HG03135 (cell line): Measurements from ENCODE around the gene HDLBP.

ENCODE experiments used
- ATAC-seq: cut with Tn5 transposase; IDR thresholded peaks from one replicate; pipeline ENCODE4 v1.9.1; 2021; ENCODE audit warnings: mild to moderate bottlenecking, moderate library complexity; ENCODE audit not compliant: unreplicated experiment

The HDLBP gene

DNA sequence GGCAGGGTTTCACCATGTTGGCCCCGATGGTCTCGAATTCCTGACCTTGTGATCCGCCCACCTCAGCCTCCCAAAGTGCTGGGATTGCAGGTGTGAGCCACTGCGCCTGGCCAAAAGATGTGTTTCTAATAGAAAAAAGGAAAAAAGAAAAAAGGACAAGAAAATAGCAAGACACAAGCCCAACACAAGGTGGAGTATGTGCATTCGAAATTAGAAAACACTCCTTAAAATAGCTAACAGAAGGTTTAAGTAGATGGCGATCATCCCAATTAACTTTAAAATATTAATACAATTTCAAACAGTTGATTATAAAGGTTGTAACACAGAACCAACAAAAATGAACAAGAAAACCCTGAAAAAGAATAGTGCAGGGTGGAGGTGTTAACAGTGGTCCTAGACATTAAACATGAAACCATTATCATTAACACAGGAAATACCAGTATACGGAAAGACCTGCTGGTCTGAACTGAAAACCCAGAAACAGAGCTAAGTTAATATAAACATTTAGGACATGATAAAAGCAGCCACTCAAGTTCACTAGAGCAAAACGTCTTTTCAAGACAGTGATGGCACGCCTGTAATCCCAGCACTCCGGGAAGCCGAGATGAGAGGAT is 57.9 kb downstream of the HDLBP start:
- ATAC-seq, result no peak

DNA sequence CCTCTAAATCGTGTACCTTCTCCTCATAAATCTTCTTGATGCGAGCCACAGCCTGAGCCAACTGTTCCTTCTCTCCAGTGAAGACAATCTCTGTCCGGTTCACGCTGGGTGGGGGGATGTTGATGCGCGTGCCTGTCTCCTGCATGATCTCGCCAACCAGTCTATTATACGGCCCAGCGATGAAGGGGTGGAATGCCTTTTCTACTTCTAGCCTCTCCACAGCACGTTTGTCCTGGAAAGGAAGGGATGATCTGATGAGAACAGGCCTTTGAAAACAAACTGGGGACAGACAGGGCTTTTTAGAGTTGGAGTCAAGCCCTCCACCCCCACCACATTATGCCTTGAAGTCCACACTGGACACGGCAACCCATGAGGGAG is 59.3 kb downstream of the HDLBP start:
- ATAC-seq, result no peak

DNA sequence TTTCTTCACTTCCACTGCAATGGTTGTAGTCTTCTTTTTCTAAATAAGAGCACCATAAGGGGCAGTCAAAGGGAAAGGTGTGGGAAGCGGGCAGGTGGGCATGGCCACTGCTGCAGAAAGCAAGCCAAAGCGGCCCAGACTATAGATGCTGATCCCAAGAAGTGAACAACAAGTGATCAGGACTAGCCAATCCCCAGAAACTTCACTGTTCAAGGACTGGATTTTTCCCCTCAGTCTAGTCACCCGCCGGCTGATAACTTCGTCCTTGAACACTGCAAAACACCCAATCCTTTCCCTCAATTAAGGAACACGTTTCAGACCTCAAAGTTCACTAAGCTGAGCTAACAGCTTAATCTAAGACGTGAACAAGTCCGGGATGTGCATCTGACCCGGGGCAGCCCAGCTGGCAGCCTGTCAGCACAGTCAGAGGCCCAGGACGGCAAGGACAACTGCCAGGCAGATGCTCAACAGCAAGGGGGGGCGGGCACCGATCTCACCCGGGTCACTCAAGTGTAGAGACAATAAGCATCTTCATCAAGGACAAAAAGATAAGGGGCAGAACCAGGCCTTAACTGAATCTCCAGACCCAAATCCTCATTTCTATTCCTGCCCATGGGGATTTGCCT is 59.8 kb downstream of the HDLBP start:
- no peak for ATAC-seq

DNA sequence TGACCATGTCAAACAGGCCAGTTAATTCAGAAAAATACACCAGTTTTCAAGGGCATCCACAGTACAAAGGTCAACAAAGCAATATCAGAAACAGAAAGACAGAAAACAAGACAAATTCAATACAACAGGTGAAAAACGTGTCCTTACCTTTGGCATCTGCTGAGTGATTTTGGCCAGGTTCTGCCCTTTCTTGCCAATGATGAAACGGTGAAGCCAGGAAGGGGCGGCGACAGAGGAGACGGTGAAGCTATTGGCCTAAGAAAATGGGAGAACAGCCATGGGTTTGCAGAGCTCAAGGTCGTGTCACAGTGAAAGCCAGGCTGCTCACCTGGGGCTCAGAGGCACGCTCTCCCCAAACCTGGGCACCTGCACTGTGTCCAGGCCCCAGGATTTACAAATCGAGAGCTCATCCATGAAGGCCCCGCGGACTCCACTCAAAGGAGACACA is 60.5 kb downstream of the HDLBP start:
- ATAC-seq, result no peak

DNA sequence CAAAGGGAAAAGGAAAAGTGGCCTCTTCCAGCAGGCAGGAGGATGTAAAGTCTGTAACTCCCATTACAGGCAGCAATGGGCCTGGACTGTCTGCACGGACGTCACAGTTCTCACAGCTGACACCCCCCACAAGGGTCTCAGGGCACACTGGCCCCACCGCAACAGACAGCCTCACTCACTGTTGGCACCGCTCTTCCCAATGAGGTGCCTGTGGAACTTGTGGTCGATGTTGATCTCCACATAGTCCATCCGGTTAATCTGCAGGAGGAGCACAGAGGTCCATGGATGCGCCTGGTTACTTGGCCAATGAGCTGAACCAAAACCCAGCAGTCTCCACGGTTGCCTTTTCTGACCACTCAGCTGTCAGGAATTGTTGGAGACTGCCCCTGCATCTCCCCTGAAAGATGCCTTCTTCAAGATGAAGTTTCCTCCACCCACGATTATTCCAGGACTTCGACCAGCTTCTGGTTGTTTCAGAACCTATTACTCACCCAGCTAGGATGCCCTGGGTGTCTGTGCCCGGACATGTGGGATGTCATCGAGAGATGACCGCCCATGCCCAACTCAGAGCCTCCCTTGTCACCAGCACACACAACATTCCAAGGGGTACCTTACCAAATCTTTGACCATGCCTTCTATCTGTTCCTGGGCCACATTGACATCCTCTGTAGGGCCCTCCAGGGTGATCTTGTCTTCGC is 62.5 kb downstream of the HDLBP start:
- ATAC-seq, result no peak

DNA sequence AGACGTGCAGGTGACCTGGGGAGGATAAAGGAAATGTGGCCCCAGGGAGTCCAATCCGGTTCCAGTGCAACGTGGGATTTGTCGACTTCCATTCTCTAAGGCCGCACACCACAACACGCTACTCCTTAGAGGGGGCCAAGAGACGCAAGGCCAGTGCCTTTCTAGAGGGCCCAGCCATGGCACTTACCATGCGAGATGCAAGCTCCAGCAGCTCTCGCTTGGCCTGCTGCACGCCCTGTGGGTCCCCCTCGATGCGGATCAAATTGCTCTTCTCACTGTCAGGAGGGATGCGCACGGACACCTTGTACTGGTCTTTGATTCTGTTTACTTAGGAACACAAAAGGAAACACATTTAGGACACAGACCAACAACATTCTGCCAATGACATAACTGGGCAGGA is 65.8 kb downstream of the HDLBP start:
- no peak for ATAC-seq

DNA sequence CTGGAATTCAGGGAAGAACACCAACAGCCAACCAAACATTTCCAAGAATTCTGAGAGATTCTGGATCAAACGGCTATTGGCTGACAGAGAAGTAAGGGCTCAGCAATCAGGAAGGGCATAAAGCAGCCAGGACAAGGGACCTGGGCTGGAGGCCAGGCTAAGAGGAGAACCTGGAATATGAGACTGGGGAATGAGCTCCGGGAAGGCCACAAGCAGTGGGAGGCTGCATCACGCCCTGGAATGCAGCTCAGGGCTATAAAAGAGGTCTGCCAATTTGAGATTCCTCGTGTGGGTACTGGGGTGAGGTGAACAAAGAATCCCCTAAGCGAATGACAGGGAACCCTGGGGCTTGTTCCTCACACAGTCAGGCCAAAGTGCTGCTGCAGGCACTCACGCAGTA is 66.6 kb downstream of the HDLBP start:
- ATAC-seq, result no peak

DNA sequence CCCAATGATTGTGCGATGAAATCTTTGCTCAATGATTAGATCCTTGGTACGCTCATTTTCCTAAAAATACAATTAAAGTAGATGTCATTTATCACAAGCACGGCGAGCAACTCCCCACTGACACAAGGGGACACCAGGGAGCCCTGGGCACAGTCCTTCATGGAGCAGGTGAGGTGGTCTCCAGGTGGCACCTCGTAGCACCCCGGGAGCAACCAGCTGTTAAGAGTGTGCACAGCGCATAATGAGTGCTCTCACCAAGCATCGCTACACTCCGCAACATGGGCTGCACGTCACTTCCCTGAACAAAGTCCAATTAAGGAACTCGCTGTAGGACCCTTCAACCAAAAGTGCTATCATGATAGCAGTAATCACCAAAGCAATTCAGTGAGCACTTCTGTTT is 67.2 kb downstream of the HDLBP start:
- no peak for ATAC-seq

DNA sequence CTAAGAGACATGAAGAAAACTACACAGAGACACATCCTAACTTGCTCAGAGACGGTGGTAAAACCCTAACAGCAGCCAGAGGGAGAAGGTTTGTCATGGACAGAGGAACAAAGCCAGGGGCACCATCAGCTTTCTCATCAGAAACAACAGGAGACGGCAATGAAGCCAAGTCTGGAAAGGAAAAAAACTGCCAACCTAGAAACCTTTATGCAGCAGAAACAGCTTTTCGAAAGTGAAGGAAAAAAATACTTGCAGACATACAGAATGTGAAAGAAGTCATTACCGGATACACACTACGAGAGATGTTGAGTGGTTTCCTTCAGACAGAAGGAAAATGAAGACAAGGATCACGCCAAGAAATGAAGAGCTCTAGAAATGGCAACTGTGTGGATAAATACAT is 71.1 kb downstream of the HDLBP start:
- no peak for ATAC-seq

DNA sequence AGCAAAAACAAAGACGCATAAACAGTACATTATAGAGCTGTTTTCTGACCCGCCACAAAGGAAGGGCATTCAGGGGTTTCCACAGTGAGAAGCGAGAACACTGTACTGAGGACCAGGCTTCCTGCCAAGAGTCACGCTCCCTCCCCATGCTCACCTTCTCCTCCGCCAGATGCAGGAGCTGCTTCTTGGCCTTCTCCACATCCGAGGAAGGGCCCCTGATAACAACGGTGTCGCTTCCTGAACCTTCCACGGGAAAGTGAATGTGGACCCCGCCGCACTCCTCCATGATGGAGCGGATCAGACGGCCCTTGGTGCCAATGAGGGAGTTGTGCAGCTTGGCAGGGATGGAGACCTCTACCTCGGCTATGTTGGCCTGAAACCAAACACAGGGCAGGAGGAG is 73.2 kb downstream of the HDLBP start:
- ATAC-seq, result no peak

DNA sequence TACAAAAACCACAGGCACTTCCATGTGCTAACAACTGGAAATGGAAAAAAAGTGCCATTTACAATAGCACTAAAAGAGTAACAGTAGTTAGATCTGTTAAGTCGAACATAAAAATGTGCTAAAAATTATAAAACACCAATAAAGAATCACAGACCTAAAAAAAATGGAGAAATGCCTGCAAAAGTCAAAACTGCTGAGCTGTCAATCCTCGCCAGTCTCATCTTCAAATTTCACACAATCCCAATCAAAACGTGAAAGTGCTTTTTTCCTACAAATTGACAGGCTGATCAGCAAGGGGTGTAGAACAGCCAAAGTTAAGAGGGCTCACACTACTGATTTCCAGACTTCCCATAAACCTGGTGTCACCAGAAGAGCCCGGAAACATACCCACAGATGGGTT is 73.8 kb downstream of the HDLBP start:
- ATAC-seq, result no peak

DNA sequence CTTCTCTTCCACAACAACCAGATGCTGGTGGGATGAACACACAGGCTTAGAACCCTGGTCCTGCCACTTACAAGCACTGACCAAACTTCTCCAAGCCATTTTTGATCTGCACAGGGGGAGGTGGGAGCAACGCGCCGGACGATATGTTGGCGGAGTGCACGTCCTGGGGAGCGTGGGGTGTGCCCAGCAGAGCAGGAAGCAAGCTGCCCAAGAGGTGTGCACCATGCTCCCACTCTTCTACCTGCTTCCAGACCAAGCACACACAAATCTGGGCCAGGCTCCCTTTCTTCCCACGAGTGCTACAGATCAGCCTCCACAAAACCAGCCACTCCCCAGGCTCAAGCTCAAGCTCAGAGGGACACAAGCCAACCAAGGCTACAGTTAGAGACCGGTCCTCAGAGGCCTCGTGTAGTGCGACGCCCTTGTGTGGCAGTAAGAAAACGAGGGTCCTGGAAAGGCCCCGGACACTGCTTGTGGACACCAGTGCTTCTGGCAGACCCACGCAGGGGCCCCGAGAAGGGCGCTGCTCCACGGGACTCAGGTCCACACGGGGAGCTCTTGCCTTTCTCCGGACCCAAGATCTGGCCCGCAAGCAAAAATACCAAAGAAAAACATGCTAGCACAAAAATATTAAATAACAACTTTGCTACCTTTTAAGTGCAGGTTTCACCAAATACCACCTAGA is 75.0 kb downstream of the HDLBP start:
- ATAC-seq, result no peak

DNA sequence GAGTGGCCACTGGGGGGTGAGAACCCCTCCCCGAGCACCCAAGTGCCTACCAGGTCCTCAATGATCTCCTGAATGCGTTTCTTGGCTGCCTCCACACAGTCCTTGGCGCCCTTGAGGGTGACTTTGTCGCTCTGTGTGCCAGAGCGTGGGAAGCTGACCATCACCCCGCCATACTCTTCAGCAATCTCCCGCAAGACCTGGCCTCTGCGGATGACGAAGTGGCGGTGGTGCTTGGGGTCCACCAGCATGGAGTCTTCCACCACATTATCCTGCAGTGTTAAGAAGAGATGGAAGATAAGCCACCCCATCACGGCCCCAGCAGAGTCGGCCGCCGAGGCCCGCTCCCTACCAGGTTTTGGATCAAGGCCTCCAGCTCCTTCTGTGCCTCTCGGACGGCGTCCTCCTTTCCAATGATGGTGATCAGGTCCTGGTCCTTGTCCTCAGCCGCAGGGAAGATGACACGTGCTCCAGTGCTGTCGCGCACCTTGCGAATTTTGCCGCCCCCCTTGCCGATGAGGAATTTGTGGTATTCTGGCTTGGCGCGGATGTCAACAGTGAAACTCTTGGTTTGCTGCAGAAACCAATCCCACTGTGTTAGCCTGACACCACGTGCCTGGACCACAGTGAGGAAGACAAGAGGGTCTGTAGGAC is 75.8 kb downstream of the HDLBP start:
- ATAC-seq, result no peak

DNA sequence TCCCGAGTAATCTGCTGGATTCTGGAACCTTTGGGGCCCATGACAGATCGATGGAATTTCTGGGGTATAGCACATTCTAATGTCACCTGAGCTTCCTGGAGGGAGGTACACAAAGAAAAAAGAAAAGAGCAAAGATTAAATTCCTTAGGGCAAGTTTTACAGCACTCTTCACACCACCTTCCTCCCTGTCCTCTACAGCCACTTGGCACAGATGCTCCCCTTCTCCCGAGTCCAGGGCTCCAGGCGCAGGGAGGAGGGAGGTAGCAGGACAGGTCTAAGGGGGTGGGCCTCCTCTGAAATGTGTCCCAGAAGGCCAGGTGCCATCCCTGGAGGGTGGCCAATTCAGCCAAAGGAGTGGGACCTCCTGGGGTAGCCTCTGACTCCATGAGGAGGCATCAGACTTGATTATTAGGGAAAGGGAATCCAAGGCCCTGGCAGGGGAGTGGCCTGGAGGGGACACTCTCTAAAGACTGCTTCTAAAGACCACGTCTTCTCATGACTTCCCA is 76.7 kb downstream of the HDLBP start:
- no peak for ATAC-seq

DNA sequence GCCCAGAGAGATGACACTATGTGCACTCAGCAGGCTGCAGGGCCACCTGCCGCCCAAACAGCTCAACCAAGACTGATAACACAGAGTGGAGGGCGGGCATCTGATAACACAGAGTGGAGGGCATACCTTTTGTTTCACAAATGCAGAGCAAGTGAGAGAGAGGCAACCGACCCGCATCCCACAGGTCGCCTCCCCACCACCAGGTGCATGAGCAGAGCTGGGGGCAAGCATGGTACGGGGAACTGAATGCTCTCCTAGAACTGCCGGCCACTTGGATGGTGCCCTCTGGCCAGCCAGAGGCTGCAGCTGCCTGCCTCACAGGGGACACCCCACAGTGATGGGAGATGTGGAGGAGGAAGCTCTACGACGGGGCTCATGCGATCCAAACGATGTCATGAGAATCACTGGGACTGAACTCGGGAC is 77.5 kb downstream of the HDLBP start:
- ATAC-seq, result no peak

DNA sequence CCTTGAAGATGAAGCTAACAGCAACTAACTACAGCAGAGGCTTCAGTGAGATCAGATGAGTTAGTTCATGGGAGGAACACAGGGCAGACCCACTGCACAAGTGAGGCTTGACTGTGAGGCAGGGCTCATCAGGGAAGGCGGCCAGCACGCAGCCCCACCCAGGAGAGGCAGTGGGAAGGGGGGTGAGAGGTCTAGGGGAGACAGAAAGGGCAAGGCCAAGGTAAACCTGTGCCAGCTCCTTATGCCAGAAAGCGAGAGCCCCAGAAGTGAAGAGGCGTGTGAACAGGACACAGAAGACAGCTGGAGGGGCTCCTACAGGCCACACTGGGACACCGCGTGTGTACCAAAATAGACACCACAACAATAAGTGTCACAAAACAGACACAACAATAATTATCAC is 78.4 kb downstream of the HDLBP start:
- ATAC-seq, result no peak

DNA sequence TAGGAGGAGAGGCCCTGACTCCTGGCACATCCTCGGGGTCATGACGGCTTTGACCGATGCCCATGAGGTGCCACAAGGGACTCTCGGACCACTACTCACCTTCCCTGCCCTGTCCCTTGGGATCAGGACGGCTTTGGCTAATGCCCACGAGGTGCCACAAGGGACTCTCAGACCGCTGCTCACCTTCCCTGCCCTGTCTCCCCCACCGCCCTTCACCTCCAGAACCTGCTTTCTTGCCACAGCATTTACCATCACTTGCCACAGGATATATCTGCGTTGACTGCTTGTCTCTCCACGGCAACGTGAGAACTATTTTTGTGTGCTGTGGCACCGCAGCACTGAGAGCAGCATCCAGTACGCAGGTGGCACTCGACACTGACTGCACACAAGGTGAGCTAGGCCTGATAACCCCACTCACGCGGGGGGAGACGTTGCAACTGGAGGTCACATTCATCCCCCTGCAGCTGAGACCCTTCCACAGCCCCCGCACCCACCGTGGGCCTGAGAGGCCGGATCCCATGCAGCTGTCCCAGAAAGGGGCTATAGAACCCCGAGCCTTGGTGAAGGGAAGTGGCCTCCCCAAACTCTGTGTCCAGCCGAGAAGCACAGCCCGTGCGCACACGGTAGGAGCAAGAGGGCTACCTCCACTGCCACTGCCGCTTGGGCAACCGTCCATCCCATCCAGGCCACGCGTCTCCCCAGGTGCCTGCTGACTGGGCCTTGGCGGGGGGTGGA is 79.4 kb downstream of the HDLBP start:
- no peak for ATAC-seq

DNA sequence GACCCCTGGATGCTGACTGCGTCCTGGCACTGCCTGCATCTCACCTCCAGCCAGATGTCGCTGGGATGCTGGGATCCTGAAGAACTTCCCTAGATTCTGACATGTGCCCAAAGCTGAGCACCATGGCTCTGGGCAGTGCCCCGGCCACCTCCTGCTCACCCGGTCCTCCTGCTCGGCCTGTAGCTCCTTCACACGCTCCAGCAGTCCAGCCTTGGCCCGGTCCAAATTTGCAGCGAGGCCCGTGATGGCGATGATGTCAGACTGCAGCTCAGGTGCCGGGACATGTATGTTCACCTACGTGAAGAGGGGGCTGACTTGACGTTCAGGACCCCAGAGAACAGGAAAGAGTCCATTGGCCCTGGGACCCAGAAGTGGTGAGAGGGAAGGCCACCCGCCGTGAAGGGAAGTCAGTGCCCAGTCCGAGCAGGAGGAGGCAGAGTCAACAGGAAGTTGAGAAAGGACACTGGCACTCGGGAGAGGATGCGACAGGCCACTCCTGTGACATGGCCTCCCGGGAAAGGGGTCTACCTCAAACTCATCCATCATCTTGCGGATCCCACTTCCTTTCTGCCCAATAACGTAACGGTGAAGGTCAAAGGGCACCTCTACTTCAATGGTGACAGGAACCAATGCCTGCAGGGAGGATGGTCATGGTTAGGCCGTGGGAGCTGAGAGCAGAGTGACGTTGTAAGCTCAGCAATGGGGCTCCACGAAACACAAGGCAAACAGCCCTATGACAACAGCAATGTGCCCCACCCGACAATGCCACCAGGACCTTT is 80.3 kb downstream of the HDLBP start:
- no peak for ATAC-seq

DNA sequence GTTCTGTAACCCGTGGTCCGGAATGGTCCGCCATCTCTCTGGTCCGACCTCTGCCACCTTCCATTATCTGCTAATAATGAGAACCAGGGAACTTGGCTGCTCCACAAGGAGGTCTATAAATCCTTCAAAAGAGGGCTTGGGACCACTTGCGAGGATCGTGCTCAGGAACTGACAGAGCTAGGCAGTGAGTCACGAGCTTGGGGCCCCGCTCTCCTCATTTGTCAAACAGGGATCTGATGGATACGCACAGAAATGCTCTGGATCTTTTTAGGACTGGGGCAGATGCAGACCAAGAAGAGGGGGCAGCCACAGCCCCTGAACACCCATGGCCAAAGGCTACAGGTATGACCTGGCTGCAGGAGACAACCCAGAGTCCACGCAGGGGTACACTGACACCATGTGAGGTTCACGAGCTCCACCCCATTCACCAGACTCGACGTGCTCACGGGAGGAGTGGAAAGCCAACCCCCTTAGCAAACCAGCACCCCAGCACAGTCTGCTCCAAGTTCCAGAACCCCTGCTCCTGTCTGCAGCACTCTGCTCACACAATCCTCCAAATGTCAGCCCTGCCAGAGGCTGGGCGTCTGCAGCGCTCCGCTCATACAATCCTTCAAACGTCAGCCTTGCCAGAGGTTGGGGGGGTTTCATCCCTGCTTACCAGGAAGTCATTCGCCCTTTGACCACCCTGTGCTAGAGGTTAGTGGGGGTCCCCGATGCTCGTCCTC is 81.2 kb downstream of the HDLBP start:
- no peak for ATAC-seq
